ENCODE results near the gene SLC5A3.
A peak's percentile ranks its signal among the peaks of the same experiment; 100 is the strongest.

The SLC5A3 gene

DNA sequence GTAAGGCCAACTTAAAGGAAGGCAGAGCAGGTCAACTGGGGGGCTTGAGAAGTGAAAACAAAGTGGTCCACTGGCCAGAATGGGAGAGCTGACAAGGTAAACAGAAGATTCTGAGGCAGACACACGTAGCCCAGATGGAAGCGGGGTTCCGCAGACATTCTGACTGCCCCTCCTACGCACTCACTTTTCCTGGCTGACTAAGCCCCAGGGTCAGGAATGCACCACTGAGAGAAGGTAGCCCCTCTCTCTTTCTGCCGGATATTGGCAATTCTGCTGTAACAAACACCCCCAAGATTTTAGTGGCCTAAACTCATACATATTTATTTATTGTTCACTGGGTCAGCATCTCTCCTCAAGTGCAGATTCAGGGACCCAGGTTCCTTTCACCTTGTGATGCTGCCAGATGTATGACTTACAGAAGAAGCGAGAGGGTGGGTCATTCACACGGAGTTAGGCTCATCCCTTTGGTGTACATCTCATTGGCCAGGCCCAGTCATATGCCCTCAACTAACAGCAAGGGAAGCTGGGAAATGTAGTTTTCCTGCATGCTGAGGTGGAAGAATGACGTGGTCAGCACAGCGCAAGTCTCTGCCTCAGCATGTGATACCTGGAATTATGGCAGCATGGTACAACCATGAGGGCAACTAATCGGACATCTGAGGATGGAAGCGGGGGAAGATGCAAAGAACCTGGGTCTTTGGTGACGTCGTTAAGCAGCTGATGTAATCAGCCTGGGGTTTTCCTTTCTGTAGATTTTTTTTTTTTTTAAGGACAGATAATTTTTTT, 43.4 kb upstream of the SLC5A3 start (continued):
- TF ChIP-seq ZFP37 (tag by site-specific recombination; IDR thresholded peaks at IDR 0.05) (no peak), REST (tag by site-specific recombination; IDR thresholded peaks at IDR 0.05) (no peak), ZNF624 (tag by site-specific recombination; IDR thresholded peaks at IDR 0.05) (no peak), PBX3 (CRISPR knock-in tag; IDR thresholded peaks at IDR 0.05) (no peak), ZNF473 (tag by site-specific recombination; IDR thresholded peaks at IDR 0.05) (no peak), ZNF561 (tag by site-specific recombination; IDR thresholded peaks at IDR 0.05; ENCODE audit: borderline replicate concordance) (no peak), AEBP2 (tag by site-specific recombination; IDR thresholded peaks at IDR 0.05; ENCODE audit: borderline replicate concordance) (no peak), GLIS2 (tag by site-specific recombination; IDR thresholded peaks at IDR 0.05) (no peak), ZNF341 (tag by site-specific recombination; IDR thresholded peaks at IDR 0.05; ENCODE audit: low read depth) (no peak), MYNN (tag by site-specific recombination; IDR thresholded peaks at IDR 0.05; ENCODE audit: borderline replicate concordance) (no peak), ZNF350 (tag by site-specific recombination; IDR thresholded peaks at IDR 0.05) (no peak), ZNF707 (tag by site-specific recombination; IDR thresholded peaks at IDR 0.05) (no peak), ZBTB7A (tag by site-specific recombination; IDR thresholded peaks at IDR 0.05; ENCODE audit: low read depth) (no peak), ZNF274 (IDR thresholded peaks at IDR 0.05; ENCODE audit: low read length) (no peak), ZNF274 (tag by site-specific recombination; IDR thresholded peaks at IDR 0.05; ENCODE audit: borderline replicate concordance) (no peak), SP7 (tag by site-specific recombination; IDR thresholded peaks at IDR 0.05) (peak; percentile 51; the same call in 1 of the 2 replicates), ZNF239 (tag by site-specific recombination; IDR thresholded peaks at IDR 0.05) (no peak), ZNF626 (tag by site-specific recombination; IDR thresholded peaks at IDR 0.05) (no peak), ZNF558 (tag by site-specific recombination; IDR thresholded peaks at IDR 0.05) (0 out of 2 replicates have a peak, but pooled peaks have one; percentile 52), ZNF169 (tag by site-specific recombination; IDR thresholded peaks at IDR 0.05) (no peak), KLF10 (tag by site-specific recombination; IDR thresholded peaks at IDR 0.05) (no peak), ZNF610 (tag by site-specific recombination; IDR thresholded peaks at IDR 0.05; ENCODE audit: borderline replicate concordance) (no peak), RBAK (tag by site-specific recombination; IDR thresholded peaks at IDR 0.05) (no peak), ZNF140 (tag by site-specific recombination; IDR thresholded peaks at IDR 0.05) (no peak), ZNF654 (tag by site-specific recombination; IDR thresholded peaks at IDR 0.05; ENCODE audit: low read depth) (no peak)
- TF ChIP-seq, protein P1, sequence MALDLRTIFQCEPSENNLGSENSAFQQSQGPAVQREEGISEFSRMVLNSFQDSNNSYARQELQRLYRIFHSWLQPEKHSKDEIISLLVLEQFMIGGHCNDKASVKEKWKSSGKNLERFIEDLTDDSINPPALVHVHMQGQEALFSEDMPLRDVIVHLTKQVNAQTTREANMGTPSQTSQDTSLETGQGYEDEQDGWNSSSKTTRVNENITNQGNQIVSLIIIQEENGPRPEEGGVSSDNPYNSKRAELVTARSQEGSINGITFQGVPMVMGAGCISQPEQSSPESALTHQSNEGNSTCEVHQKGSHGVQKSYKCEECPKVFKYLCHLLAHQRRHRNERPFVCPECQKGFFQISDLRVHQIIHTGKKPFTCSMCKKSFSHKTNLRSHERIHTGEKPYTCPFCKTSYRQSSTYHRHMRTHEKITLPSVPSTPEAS (tag by site-specific recombination; IDR thresholded peaks at IDR 0.05) = no peak
- TF ChIP-seq, protein P2, sequence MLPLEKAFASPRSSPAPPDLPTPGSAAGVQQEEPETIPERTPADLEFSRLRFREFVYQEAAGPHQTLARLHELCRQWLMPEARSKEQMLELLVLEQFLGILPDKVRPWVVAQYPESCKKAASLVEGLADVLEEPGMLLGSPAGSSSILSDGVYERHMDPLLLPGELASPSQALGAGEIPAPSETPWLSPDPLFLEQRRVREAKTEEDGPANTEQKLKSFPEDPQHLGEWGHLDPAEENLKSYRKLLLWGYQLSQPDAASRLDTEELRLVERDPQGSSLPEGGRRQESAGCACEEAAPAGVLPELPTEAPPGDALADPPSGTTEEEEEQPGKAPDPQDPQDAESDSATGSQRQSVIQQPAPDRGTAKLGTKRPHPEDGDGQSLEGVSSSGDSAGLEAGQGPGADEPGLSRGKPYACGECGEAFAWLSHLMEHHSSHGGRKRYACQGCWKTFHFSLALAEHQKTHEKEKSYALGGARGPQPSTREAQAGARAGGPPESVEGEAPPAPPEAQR (tag by site-specific recombination; IDR thresholded peaks at IDR 0.05) = no peak
- TF ChIP-seq, protein P3, sequence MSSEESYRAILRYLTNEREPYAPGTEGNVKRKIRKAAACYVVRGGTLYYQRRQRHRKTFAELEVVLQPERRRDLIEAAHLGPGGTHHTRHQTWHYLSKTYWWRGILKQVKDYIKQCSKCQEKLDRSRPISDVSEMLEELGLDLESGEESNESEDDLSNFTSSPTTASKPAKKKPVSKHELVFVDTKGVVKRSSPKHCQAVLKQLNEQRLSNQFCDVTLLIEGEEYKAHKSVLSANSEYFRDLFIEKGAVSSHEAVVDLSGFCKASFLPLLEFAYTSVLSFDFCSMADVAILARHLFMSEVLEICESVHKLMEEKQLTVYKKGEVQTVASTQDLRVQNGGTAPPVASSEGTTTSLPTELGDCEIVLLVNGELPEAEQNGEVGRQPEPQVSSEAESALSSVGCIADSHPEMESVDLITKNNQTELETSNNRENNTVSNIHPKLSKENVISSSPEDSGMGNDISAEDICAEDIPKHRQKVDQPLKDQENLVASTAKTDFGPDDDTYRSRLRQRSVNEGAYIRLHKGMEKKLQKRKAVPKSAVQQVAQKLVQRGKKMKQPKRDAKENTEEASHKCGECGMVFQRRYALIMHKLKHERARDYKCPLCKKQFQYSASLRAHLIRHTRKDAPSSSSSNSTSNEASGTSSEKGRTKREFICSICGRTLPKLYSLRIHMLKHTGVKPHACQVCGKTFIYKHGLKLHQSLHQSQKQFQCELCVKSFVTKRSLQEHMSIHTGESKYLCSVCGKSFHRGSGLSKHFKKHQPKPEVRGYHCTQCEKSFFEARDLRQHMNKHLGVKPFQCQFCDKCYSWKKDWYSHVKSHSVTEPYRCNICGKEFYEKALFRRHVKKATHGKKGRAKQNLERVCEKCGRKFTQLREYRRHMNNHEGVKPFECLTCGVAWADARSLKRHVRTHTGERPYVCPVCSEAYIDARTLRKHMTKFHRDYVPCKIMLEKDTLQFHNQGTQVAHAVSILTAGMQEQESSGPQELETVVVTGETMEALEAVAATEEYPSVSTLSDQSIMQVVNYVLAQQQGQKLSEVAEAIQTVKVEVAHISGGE (tag by site-specific recombination; conservative IDR thresholded peaks at IDR 0.05; ENCODE audit: low read depth) = no peak

Data from HEK293 (cell line).